ENCODE measurements around the gene WFIKKN1. TPM values are rescaled to one million over a fixed set of nuclear protein-coding genes. Genes with fewer than 3 reads are reported as not detected.

WFIKKN1 gene
- total and polyA plus RNA-seq, 2 of the 13 experiments (the other 11 are each of a cell fraction or from before 2014, with no cell fraction given): 1.7 to 4.9 TPM

- TF ChIP-seq IKZF4 (CRISPR knock-in tag; IDR thresholded peaks at IDR 0.05; ENCODE audit: borderline replicate concordance, low read depth, not compliant biosample characterization) (no peak), CENPT (CRISPR knock-in tag; IDR thresholded peaks at IDR 0.05; ENCODE audit: low read depth) (no peak), ZBTB3 (CRISPR knock-in tag; IDR thresholded peaks at IDR 0.05; ENCODE audit: borderline replicate concordance, low read depth) (no peak), XBP1 (CRISPR knock-in tag; IDR thresholded peaks at IDR 0.05) (no peak), ZNF839 (CRISPR knock-in tag; IDR thresholded peaks at IDR 0.05; ENCODE audit: borderline replicate concordance) (peak; percentile 32; the same call in 1 of the 2 replicates), CENPX (CRISPR knock-in tag; IDR thresholded peaks at IDR 0.05) (no peak), GZF1 (CRISPR knock-in tag; IDR thresholded peaks at IDR 0.05) (no peak), SIN3A (IDR thresholded peaks at IDR 0.05; ENCODE audit: borderline replicate concordance, low read depth, low read length) (0 out of 2 replicates have a peak, but pooled peaks have one; percentile 21), SNRNP70 (IDR thresholded peaks at IDR 0.05; ENCODE audit: low read depth, low read length) (no peak), ZNF274 (CRISPR knock-in tag; IDR thresholded peaks at IDR 0.05) (peak; percentile 31; the same call in 1 of the 2 replicates), ZBTB4 (CRISPR knock-in tag; IDR thresholded peaks at IDR 0.05; ENCODE audit: borderline replicate concordance) (peak; percentile 62; the same call in 1 of the 2 replicates), TRIM22 (IDR thresholded peaks at IDR 0.05) (no peak), PHF21A (CRISPR knock-in tag; IDR thresholded peaks at IDR 0.05) (no peak), BHLHE40 (IDR thresholded peaks at IDR 0.05; ENCODE audit: low read length) (no peak), TBX2 (CRISPR knock-in tag; IDR thresholded peaks at IDR 0.05; ENCODE audit: borderline replicate concordance) (peak; percentile 65), GMEB1 (CRISPR knock-in tag; IDR thresholded peaks at IDR 0.05; ENCODE audit: borderline replicate concordance) (no peak; the same call in 1 of the 2 replicates), SPEN (CRISPR knock-in tag; IDR thresholded peaks at IDR 0.05; ENCODE audit: low read depth) (peak; percentile 76), ZNF180 (CRISPR knock-in tag; IDR thresholded peaks at IDR 0.05; ENCODE audit: borderline replicate concordance, low read depth) (no peak), ERF (CRISPR knock-in tag; IDR thresholded peaks at IDR 0.05) (0 out of 2 replicates have a peak, but pooled peaks have one; percentile 17), ARHGAP35 (CRISPR knock-in tag; IDR thresholded peaks at IDR 0.05; ENCODE audit: borderline replicate concordance) (no peak), SRSF1 (optimal IDR thresholded peaks at IDR 0.05; ENCODE audit: low read depth, low read length) (peak; percentile 15)
These were observed 48.4 kb downstream of the WFIKKN1 start (continued) for GRCh38 chr16:678858-679813.
